CD4-positive, alpha-beta T cell treated with Interferon alpha-2 for 1 hour (primary cell): ENCODE data around the gene TPRN.

ENCODE experiments used
- DNase-seq, 2 donors: peaks; one replicate each; pipeline ENCODE4 v3.0.0-alpha.2; 2020 to 2022

The TPRN gene

GRCh38 chr9:137157618-137158415, 42.7 kb downstream of the TPRN start:
- DNase-seq = no peak

- DNase-seq = peak; percentile 41 to 61
Observed at GRCh38 chr9:137156567-137157375, 43.8 kb downstream of the TPRN start.

GRCh38 chr9:137152844-137153405, 47.6 kb downstream of the TPRN start:
- DNase-seq = no peak

GRCh38 chr9:137150617-137151457, 49.7 kb downstream of the TPRN start:
- DNase-seq = peak; percentile 32 to 53

- DNase-seq = no peak
Observed at GRCh38 chr9:137149942-137150616, 50.5 kb downstream of the TPRN start.

GRCh38 chr9:137149363-137149762, 51.2 kb downstream of the TPRN start:
- DNase-seq = no peak

- DNase-seq = no peak
Observed at GRCh38 chr9:137148661-137149060, 51.9 kb downstream of the TPRN start.

GRCh38 chr9:137148242-137148641, 52.3 kb downstream of the TPRN start:
- DNase-seq = no peak

- no peak for DNase-seq
Observed at GRCh38 chr9:137147793-137148160, 52.8 kb downstream of the TPRN start.

- no peak for DNase-seq
Observed at GRCh38 chr9:137147091-137147792, 53.3 kb downstream of the TPRN start.

- no peak for DNase-seq
Observed at GRCh38 chr9:137146527-137146918, 54.0 kb downstream of the TPRN start.

GRCh38 chr9:137145731-137146526, 54.6 kb downstream of the TPRN start:
- DNase-seq = no peak

GRCh38 chr9:137143459-137143858, 57.1 kb downstream of the TPRN start:
- no peak for DNase-seq

- DNase-seq = no peak
Observed at GRCh38 chr9:137141976-137142936, 58.3 kb downstream of the TPRN start.
